Measurements from ENCODE around the gene RAPGEF3.

Gene RAPGEF3

DNA sequence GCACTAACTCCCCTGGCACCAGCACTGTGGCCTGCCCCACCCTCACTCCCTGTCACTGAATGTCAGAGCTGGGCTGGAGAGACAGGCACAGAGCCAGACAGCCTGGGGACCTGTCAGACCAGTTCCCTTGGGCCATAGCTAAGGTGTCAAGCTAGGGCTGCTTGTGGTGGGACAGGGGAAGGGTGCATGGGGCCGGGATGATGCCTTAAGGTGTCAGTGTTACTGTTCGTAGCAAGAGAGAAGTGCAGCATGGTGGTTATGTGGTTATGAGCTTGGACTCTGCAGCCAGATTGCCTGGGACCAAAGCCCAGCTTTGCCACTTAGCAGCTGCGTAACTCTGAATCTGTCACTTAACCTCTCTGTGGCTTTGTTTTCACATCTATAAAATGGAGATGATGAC is 3.8 kb downstream of the RAPGEF3 start:
- WGBS, 2 experiments (ENCODE audit: insufficient coverage in 2 of 2) = 91% methylated on average over 3 of the region's 3 CpGs; no CpG with 5 or more reads in 1 of the 2 experiments
- Histone ChIP-seq H3K36me3 (ENCODE audit: control insufficient read depth, insufficient read depth, low read length) (peaks cover under 1% of the 10 kb centered on the region), H3K4me1 (ENCODE audit: control insufficient read depth, insufficient read depth, low read length, poor library complexity, severe bottlenecking) (peaks cover 26% of the 10 kb centered on the region), H3K27ac (ENCODE audit: low read depth, low read length, severe bottlenecking) (no peak overlapping the region), H3K9me3 (ENCODE audit: control insufficient read depth, low read length) (no peaks in the 10 kb centered on the region), H3K4me3 (ENCODE audit: extremely low read depth, insufficient read depth, low read length, poor library complexity, severe bottlenecking) (no peak overlapping the region)

DNA sequence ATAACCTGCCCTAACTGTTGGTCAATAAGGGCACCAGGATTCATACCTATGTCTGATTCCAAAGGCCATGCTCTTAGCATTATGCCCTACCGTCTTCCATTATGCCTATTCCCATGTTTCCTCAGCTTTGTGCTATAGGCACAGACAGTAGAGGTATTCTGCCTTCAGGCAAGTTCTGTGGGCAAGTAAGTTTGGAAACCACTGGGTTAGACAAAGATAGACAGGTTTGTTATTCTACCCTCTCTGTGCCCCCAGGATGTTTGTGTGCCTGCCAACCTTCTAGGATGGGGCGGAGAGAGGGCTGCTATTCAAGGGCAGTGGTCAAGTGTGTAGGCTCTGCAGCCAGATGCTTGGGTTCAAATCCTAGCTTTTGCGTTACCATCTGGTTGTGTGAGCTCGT is 4.6 kb downstream of the RAPGEF3 start:
- WGBS, 2 experiments (ENCODE audit: insufficient coverage in 2 of 2) = 94 to 95% methylated on average over 3 to 4 of the region's 4 CpGs
- peaks cover 26% of the 10 kb centered on the region for H3K4me1 ChIP-seq (ENCODE audit: control insufficient read depth, insufficient read depth, low read length, poor library complexity, severe bottlenecking)

GRCh38 chr12:47753021-47754001 is 5.4 kb downstream of the RAPGEF3 start:
- H3K9me3 ChIP-seq (ENCODE audit: control insufficient read depth, low read length) = no peaks in the 10 kb centered on the region
- WGBS, 2 experiments (ENCODE audit: insufficient coverage in 2 of 2) = 66 to 79% methylated on average over 6 to 10 of the region's 11 CpGs
- H3K4me3 ChIP-seq (ENCODE audit: extremely low read depth, insufficient read depth, low read length, poor library complexity, severe bottlenecking) = no peak overlapping the region
- peak overlapping the region; percentile 19 for H3K27ac ChIP-seq (ENCODE audit: low read depth, low read length, severe bottlenecking)
- H3K36me3 ChIP-seq (ENCODE audit: control insufficient read depth, insufficient read depth, low read length) = peaks cover 4% of the 10 kb centered on the region
- H3K4me1 ChIP-seq (ENCODE audit: control insufficient read depth, insufficient read depth, low read length, poor library complexity, severe bottlenecking) = peaks cover 21% of the 10 kb centered on the region

More for the DNA sequence above, 4.6 kb downstream of the RAPGEF3 start:
- H3K9me3 ChIP-seq (ENCODE audit: control insufficient read depth, low read length) = no peaks in the 10 kb centered on the region
- H3K36me3 ChIP-seq (ENCODE audit: control insufficient read depth, insufficient read depth, low read length) = peaks cover 4% of the 10 kb centered on the region
- no peak overlapping the region for H3K27ac ChIP-seq (ENCODE audit: low read depth, low read length, severe bottlenecking)
- no peak overlapping the region for H3K4me3 ChIP-seq (ENCODE audit: extremely low read depth, insufficient read depth, low read length, poor library complexity, severe bottlenecking)

GRCh38 chr12:47752552-47752951 is 6.1 kb downstream of the RAPGEF3 start:
- H3K36me3 ChIP-seq (ENCODE audit: control insufficient read depth, insufficient read depth, low read length) = peaks cover 4% of the 10 kb centered on the region
- WGBS, 2 experiments (ENCODE audit: insufficient coverage in 2 of 2) = 94 to 96% methylated on average over 7 of the region's 7 CpGs
- H3K9me3 ChIP-seq (ENCODE audit: control insufficient read depth, low read length) = no peaks in the 10 kb centered on the region
- peaks cover 21% of the 10 kb centered on the region for H3K4me1 ChIP-seq (ENCODE audit: control insufficient read depth, insufficient read depth, low read length, poor library complexity, severe bottlenecking)
- H3K27ac ChIP-seq (ENCODE audit: low read depth, low read length, severe bottlenecking) = no peak overlapping the region
- no peak overlapping the region for H3K4me3 ChIP-seq (ENCODE audit: extremely low read depth, insufficient read depth, low read length, poor library complexity, severe bottlenecking)

DNA sequence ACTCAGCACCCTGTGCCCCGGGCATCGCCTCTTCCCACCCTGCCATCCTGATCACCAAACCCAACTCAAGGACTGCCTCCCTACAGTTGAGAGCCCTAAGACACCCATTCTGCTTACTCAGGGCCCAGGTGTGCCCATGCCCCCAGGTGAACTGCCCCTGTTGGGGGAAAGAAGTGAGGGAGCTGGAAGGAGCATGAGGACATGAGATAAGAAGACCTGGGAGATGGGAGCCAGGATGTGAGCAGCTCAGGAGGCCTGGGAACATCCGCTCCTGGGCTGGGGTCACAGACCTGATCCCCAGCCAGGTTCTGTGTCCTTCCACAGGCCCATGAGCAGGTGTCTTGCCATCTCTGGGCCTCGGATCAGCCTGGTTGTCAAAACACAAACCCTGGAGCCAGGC is 6.6 kb downstream of the RAPGEF3 start:
- Histone ChIP-seq H3K4me3 (ENCODE audit: extremely low read depth, insufficient read depth, low read length, poor library complexity, severe bottlenecking) (no peak overlapping the region), H3K36me3 (ENCODE audit: control insufficient read depth, insufficient read depth, low read length) (peaks cover 4% of the 10 kb centered on the region), H3K9me3 (ENCODE audit: control insufficient read depth, low read length) (no peaks in the 10 kb centered on the region), H3K27ac (ENCODE audit: low read depth, low read length, severe bottlenecking) (no peak overlapping the region), H3K4me1 (ENCODE audit: control insufficient read depth, insufficient read depth, low read length, poor library complexity, severe bottlenecking) (peaks cover 21% of the 10 kb centered on the region)
- WGBS, 2 experiments (ENCODE audit: insufficient coverage in 2 of 2) = 93 to 100% methylated on average over 4 of the region's 4 CpGs

DNA sequence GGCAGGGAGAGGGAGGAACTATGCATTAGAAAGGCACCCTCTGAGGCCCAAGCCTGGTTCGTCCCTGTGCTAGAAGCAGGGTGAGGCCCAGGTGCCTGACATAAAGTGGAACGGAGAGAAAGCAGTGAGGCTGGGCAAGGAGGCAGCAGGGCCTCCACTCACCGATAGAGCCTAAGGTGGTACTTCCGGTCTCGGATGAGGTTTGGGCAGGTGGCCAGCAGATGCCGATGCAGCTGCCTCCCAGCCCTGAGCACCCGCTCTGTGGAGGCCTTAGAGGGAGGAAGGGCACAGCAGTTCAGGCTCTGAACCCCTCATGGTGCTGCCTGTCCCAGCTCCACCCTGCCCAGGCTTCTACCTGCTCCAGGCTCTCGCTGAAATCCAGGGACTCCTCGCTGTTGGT is 7.1 kb downstream of the RAPGEF3 start:
- 87 to 96% methylated on average over 6 to 7 of the region's 9 CpGs for WGBS, 2 experiments (ENCODE audit: insufficient coverage in 2 of 2)
- H3K9me3 ChIP-seq (ENCODE audit: control insufficient read depth, low read length) = no peaks in the 10 kb centered on the region

DNA sequence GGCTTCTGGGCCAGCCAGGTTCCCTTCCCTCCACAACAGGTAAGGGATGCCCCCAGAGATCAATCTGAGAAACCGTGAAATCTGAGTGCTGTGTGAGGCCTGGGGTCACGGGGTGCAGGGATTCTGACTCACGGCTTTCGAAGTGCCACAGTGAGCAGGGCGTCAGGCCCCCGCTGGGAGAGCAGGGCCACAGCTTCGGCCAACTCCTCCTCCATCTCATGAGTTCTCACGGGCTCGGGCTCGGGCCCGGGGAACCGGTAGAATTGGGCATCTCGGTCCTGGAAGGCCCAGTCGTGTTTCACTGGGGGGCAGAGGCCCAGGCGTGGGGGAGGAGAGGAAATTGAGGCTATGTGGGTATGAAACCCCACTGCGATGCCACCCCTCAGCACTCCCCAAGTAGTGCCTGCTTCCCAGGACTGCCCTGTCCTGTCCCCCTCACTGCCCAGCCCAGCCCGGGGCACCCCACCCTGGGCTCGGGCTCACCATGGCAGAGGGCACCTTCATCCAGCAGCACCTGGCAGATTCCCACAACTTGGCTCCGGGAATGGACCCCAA is 7.7 kb downstream of the RAPGEF3 start:
- Histone ChIP-seq H3K27ac (ENCODE audit: low read depth, low read length, severe bottlenecking) (no peak overlapping the region), H3K4me3 (ENCODE audit: extremely low read depth, insufficient read depth, low read length, poor library complexity, severe bottlenecking) (no peak overlapping the region)

More for the DNA sequence above, 7.1 kb downstream of the RAPGEF3 start:
- peaks cover 4% of the 10 kb centered on the region for H3K36me3 ChIP-seq (ENCODE audit: control insufficient read depth, insufficient read depth, low read length)
- H3K4me3 ChIP-seq (ENCODE audit: extremely low read depth, insufficient read depth, low read length, poor library complexity, severe bottlenecking) = no peak overlapping the region
- H3K27ac ChIP-seq (ENCODE audit: low read depth, low read length, severe bottlenecking) = no peak overlapping the region
- H3K4me1 ChIP-seq (ENCODE audit: control insufficient read depth, insufficient read depth, low read length, poor library complexity, severe bottlenecking) = peaks cover 21% of the 10 kb centered on the region

DNA sequence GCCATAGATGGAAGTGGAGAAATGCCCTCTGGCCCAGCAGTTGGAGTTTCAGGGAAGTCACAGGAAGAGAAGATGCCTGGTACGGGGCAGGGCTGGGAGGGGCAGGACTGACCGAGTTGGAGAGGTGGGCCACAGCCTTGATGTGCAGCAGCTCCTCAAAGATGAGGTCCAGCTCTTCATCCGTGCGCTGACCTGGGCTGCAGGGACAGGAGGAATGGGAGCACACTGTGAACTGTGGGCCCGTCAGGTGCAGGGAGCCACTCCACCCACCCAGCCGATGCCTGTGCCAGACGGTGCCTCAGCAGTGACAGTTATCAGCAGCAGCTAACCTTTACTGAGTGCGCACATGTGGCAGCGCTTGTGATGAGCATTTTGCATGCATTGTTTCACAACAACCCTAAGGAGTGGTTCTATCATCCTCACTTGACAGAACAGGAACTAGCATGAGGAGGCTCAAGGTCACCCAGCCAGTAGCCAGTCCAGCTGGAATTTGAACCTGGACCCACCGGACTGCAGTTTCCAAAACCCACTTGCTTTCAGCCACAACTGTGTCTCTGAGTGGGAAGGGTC is 8.4 kb downstream of the RAPGEF3 start:
- Histone ChIP-seq H3K36me3 (ENCODE audit: control insufficient read depth, insufficient read depth, low read length) (peaks cover 4% of the 10 kb centered on the region), H3K27ac (ENCODE audit: low read depth, low read length, severe bottlenecking) (no peak overlapping the region), H3K9me3 (ENCODE audit: control insufficient read depth, low read length) (no peaks in the 10 kb centered on the region), H3K4me1 (ENCODE audit: control insufficient read depth, insufficient read depth, low read length, poor library complexity, severe bottlenecking) (peaks cover 19% of the 10 kb centered on the region), H3K4me3 (ENCODE audit: extremely low read depth, insufficient read depth, low read length, poor library complexity, severe bottlenecking) (no peak overlapping the region)
- WGBS, 2 experiments (ENCODE audit: insufficient coverage in 2 of 2) = 95% methylated on average over 9 of the region's 10 CpGs

More for the DNA sequence above, 7.7 kb downstream of the RAPGEF3 start:
- Histone ChIP-seq H3K9me3 (ENCODE audit: control insufficient read depth, low read length) (no peaks in the 10 kb centered on the region), H3K4me1 (ENCODE audit: control insufficient read depth, insufficient read depth, low read length, poor library complexity, severe bottlenecking) (peaks cover 21% of the 10 kb centered on the region), H3K36me3 (ENCODE audit: control insufficient read depth, insufficient read depth, low read length) (peaks cover 4% of the 10 kb centered on the region)
- WGBS, 2 experiments (ENCODE audit: insufficient coverage in 2 of 2) = 87 to 99% methylated on average over 7 to 14 of the region's 19 CpGs

GRCh38 chr12:47748899-47749298 is 9.8 kb downstream of the RAPGEF3 start:
- Histone ChIP-seq H3K36me3 (ENCODE audit: control insufficient read depth, insufficient read depth, low read length) (peaks cover 4% of the 10 kb centered on the region), H3K9me3 (ENCODE audit: control insufficient read depth, low read length) (no peaks in the 10 kb centered on the region), H3K4me3 (ENCODE audit: extremely low read depth, insufficient read depth, low read length, poor library complexity, severe bottlenecking) (no peak overlapping the region), H3K27ac (ENCODE audit: low read depth, low read length, severe bottlenecking) (no peak overlapping the region), H3K4me1 (ENCODE audit: control insufficient read depth, insufficient read depth, low read length, poor library complexity, severe bottlenecking) (peaks cover 13% of the 10 kb centered on the region)
- WGBS, 2 experiments (ENCODE audit: insufficient coverage in 2 of 2) = 90 to 100% methylated on average over 2 to 3 of the region's 3 CpGs

DNA sequence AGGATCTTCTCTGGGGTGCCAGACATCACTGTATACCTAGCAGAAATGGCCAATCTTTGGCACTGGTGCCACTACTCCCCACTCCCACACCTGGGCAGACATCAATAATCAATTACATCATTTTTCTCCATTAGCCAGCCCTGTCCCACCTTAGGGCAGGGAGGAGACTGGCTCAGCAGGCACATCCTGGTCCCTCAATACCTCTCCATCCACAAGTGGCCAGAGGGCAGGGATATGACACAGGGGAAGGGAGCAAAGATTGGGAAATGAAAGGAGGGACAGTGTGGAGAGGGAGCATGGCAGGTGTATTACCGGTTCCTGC is 10.2 kb downstream of the RAPGEF3 start:
- no peak overlapping the region for H3K4me3 ChIP-seq (ENCODE audit: extremely low read depth, insufficient read depth, low read length, poor library complexity, severe bottlenecking)
- no peaks in the 10 kb centered on the region for H3K9me3 ChIP-seq (ENCODE audit: control insufficient read depth, low read length)
- WGBS, 2 experiments (ENCODE audit: insufficient coverage in 2 of 2) = 100% methylated on average over 1 of the region's 1 CpG; no CpG with 5 or more reads in 1 of the 2 experiments
- peaks cover 4% of the 10 kb centered on the region for H3K36me3 ChIP-seq (ENCODE audit: control insufficient read depth, insufficient read depth, low read length)
- H3K4me1 ChIP-seq (ENCODE audit: control insufficient read depth, insufficient read depth, low read length, poor library complexity, severe bottlenecking) = peaks cover 9% of the 10 kb centered on the region
- H3K27ac ChIP-seq (ENCODE audit: low read depth, low read length, severe bottlenecking) = no peak overlapping the region
